Hematopoietic multipotent progenitor cell treated with erythropoietin and hydrocortisone succinate and interleukin-3 and kit ligand, for 4 days (in vitro differentiated cells): ENCODE measurements around the gene RBM47.
A peak's percentile ranks its signal among the peaks of the same experiment; 100 is the strongest.
"Not testable (repeated sequence)": the region's sequence is repeated elsewhere in the genome, so short reads cannot be mapped to it uniquely, and the experiment has no call there.

ENCODE experiments used
- DNase-seq: peaks from one replicate; pipeline ENCODE4 v3.0.0-alpha.2; 2015

Gene RBM47

DNA sequence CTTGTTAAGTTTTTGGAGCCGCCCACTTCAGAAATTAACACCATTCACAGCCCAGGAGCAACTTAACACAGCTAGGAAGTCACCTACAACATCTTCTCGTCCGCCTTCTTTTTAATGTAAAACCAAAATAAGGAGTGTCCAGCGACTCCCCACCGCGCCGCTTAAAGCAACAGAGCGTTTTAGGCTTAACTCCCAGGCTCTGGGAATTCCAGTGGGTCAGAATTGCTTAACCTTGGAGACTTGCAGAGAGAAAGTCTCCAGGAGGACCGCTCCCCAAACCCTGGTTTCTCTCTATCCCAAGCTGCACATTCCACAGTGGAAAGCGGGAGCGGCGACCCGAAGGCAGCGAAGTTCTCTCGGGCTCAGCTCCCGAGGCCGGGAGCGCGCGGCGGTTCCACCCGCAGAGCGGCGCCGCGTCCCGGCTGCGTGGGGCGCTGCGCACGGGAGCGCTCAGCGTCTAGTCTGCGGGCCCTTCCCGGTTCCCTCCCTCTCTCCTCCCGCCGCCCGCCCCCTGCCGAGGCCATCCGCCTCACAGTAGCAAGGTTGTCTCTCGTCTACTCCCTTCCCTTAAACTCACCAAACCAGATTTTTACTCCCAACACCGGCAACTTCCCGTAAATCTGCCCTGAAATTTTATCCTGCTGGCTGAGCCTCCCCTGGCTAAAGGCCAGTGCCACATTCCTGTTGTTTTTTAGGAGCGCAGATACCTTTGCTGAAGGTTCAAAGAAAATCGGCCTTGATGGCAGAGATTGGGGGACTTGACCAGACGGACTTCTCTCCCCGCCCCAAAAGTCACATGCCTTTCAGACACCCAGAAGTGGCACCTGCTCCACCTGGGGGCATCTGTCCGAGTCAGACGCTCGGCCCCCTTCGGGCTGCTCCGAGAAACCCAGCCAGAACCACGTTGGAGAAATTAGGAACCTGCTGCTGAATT is at the start of gene RBM47:
Gene RBM47, minus strand, starts transcription at position 464 of the 934 bp plus-strand sequence. CDS start 190,971 bp downstream, outside the sequence.
- DNase-seq: peak; percentile 38

- no peak for DNase-seq
Observed at GRCh38 chr4:40678421-40678820, 48.8 kb upstream of the RBM47 start.

DNA sequence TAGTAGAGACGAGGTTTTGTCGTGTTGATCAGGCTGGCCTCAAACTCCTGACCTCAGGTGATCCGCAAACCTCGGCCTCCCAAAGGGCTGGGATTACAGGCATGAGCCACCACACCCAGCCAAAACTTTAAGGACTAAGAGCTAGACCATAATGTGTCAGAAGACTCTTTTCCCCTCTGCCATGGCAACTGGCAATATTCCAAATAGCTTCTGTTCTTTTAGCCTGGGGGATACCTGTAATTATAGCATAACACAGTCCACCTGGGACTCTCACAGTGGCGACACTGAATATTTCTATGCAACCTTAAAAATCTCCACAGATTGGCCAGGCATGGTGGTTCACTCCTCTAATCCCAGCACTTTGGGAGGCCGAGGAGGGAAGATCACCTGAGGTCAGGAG is 45.5 kb upstream of the RBM47 start:
- DNase-seq: no peak

GRCh38 chr4:40672528-40673522 is 43.2 kb upstream of the RBM47 start:
- DNase-seq: peak; percentile 90

DNA sequence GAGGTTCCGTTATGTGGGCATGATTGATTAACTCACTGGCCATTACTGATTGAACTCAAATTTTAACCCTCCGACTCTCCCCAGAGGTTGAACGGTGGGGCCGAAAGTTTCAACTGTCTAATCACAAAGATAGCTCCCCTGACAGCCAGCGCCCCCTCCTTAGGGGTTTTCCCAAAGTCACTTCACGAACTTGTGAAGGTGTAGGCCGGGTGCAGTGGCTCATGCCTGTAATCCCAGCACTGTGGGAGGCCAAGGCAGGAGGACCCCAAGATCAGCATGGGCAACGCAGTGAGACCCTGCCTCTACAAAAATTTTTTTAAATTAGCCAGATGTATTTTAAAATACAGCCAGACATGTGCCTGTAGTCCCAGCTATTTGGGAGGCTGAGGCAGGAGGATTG is 39.8 kb upstream of the RBM47 start:
- no peak for DNase-seq

DNA sequence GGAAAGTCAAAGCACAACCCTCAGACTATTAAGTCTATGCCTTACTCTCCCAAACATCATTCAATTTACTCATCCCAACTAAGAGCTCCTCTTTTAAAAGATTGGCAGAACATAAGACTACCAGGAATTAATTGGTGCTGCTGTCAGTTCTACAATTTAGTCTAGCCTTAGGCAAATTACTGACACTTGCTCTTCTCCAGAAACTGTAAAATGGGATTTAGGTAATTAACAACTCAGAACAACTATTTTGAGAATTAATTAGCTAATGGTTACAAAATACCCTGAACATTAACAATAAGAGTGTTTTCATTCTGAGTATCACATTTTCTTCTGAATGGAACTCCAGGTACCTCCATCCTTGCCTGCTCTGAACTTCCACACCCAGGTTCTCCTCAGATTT is 36.2 kb upstream of the RBM47 start:
- no peak for DNase-seq

- no peak for DNase-seq
Observed at GRCh38 chr4:40662962-40663604, 33.4 kb upstream of the RBM47 start.

- DNase-seq: no peak
Observed at GRCh38 chr4:40661803-40662202, 32.1 kb upstream of the RBM47 start.

DNA sequence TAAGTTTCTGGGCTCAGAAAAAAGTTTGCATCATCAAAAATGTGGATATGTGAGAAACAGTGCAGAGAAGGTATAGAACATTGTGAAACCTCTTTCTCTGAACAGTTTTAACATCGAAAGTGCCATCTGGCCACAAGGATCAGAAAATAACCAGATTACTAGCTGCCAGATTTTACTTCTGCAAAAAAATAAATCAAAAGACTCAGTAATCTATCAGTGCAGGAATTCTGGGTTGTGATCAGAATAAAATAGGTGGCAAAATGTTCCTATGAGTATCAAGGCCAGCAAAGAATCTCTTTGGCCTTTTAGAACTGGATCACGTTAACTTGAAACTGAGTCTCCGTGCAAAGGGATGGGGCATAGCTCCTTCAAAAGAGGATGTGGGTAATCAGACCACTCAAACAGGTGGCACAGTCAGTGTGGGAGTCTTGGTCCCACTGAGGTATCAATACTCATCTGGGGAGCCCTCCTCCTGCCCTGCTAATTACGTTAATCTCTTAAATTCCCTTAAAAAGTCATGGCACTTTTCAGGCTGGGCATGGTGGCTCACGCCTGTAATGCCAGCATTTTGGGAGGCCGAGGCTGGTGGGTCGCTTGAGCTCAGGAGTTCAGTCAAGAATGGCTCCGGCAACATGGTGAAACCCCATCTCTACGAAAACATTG is 26.7 kb upstream of the RBM47 start:
- peak; percentile 24 for DNase-seq

DNA sequence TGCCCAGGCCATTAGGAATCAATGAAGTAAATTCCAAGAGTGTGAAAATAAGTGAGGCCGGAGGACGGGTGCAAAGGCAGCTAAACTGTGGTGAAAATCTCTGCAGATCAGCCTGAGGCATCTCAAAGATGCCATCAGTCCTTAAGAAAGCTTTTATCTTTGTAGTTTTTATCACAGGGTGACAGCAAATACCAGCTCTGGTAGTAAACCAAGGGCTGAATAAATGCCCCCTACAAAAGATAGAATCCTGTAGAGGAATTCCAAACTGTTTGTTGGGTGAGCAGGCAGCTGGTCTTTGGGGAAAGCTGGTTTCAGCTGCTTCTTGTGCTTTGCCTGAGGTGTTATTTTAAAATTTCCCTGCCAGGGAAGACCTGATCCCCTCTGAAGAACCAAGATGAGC is 21.6 kb upstream of the RBM47 start:
- DNase-seq: no peak

DNA sequence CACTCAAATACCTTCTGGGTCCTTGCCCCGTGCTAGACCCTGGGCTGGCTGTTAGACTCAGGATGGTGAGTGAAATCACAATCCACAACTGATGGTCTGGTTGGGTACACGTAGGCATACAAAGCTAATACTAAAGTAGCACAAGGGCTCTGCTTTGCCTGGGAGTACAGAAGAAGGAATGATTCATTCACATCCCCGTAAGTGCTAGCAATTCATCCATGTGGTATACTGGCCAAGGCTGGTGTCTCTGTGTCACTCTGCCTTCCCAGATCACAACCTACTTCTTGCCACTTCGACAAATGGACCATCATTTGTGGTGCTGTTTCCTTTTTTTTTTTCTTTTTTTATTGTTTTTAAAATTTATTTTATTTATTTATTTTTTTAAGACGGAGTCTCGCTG is 19.7 kb upstream of the RBM47 start:
- DNase-seq: no peak

GRCh38 chr4:40648742-40649281 is 19.1 kb upstream of the RBM47 start:
- no peak for DNase-seq

DNA sequence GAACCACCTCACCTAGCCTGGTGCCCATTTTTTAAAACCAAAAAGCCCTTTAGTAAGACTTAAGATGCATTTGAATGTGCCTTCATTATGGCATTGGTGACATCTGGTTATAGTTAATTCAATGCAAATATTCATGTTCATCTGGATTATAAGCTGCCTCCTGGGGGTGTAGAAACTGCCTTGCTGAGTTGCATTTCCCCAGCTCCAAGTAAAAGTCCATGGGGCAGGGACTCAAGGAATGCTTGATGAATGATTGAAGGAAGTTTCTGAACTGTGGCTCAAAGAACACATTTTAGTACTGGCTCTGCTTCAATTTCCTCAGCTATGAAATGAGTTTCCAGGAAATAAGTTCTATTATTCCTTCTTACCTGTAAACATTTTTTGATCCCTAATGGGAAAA is 18.5 kb upstream of the RBM47 start:
- no peak for DNase-seq

DNA sequence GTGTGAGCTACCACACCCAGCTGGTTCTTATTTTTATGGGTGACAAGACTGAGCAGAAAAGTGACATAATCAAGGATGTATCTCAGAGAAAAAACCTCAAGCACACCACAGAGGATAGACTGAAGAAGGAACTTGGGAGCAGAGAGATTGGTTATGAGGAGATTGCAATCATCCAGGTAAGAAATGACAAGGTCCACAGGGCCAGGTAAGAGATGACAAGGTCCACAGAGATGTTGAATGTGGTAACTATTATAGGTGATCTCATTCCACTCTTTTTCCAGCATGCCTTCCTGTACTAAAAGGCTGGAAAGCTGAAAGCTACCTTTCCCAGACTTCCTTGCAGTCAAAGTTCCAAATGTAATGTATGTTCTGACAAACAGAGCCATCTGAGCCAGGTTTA is 15.9 kb upstream of the RBM47 start:
- no peak for DNase-seq

DNA sequence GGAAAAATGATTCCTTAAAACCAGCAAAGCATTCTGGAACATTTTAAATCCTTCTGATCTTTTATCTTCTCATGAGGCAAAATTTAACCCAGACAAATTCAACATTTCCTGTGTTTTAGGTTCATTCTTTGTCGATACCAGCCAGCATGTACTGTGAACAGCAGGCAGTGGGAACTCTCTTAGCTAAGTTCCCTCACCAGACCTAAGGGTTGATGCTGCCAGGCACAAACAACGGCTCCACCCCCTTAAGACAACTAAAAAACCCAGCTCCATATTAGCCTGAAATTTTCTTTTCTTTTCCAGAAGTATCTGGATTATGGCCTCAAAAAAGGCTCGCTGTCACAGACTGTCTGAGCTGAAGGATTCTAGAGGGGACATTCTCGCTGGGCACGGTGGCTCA is 2.4 kb upstream of the RBM47 start:
- no peak for DNase-seq

- peak; percentile 34 for DNase-seq
Observed at GRCh38 chr4:40630335-40631021, 814 bp upstream of the RBM47 start.

DNA sequence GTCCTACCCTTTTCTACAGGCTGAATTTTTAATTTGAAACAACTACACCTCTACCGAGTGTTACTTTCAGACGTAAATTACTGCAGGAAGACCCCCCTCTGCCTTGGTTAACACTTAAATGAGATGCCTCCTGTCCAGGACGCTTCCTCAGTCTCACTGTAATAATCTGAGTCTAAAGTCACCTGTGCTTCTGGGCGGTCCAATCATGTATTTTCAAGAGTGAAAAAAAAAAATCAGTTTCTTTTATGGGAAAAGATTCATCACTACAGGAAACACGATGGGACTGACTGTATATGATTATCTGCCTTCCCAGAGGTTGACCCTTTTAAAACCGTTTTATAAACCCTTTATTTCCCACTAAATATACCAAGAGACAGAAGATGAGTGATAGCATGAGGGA is 776 bp downstream of the RBM47 start:
- DNase-seq: no peak

- DNase-seq: not testable (repeated sequence)
Observed at GRCh38 chr4:40628407-40628806, 1.3 kb downstream of the RBM47 start.

- DNase-seq: no peak
Observed at GRCh38 chr4:40627540-40627939, 2.1 kb downstream of the RBM47 start.

GRCh38 chr4:40626183-40626990 is 3.3 kb downstream of the RBM47 start:
- DNase-seq: no peak

- DNase-seq: no peak
Observed at GRCh38 chr4:40623707-40624106, 6.0 kb downstream of the RBM47 start.
